Heart right ventricle (tissue), 16 donors: ENCODE results near the gene LDLRAD4. TPM values are rescaled to one million over a fixed set of nuclear protein-coding genes. Genes with fewer than 3 reads are reported as not detected.

Source experiments
- ATAC-seq, 8 donors: fragments of 200-7000 bp; cut with Tn5 transposase; one replicate each; pipeline ENCODE4 v1.9.1; 2020; ENCODE audit warnings: mild to moderate bottlenecking in 8 of 8, moderate library complexity in 8 of 8, moderate number of reproducible peaks in 1 of 8
- DNase-seq, 2 donors: peaks; one replicate each; pipeline ENCODE4 v3.0.0-alpha.2; 2020
- H3K27ac ChIP-seq, 10 donors: fragments of 200-600 bp; sonication (generic) in 2 of 10; one replicate each; pipeline versions ENCODE4 v1.5.0 to v1.8.0; 2020 to 2022; ENCODE audit warnings: mild to moderate bottlenecking in 3 of 10
- H3K27me3 ChIP-seq, 7 donors: fragments of 200-600 bp; one replicate each; pipeline ENCODE4 v1.8.0; 2021 to 2022; ENCODE audit warnings: mild to moderate bottlenecking in 2 of 7
- H3K36me3 ChIP-seq, 9 donors: fragments of 200-600 bp; sonication (generic) in 1 of 9; one replicate each; pipeline versions ENCODE4 v1.5.0 to v1.8.0; 2020 to 2022; ENCODE audit warnings: mild to moderate bottlenecking in 2 of 9
- H3K4me1 ChIP-seq, 9 donors: fragments of 200-600 bp; sonication (generic) in 1 of 9; one replicate each; pipeline versions ENCODE4 v1.5.0 to v1.8.0; 2020 to 2022; ENCODE audit warnings: mild to moderate bottlenecking in 4 of 9
- H3K4me3 ChIP-seq, 10 donors: fragments of 200-600 bp; sonication (generic) in 2 of 10; one replicate each; pipeline versions ENCODE4 v1.5.0 to v1.8.0; 2020 to 2022; ENCODE audit warnings: mild to moderate bottlenecking in 7 of 10, moderate library complexity in 2 of 10
- H3K9me3 ChIP-seq, 11 donors: fragments of 200-600 bp in 10 of 11; sonication (generic) in 2 of 11; one replicate each; pipeline versions ENCODE4 v1.5.0 to v1.8.0; 2013 to 2022; ENCODE audit warnings: mild to moderate bottlenecking in 2 of 11, control low read depth in 1 of 11, moderate library complexity in 1 of 11
- WGBS, 2 donors: extraction: QIAGEN DNeasy Blood & Tissue Kit; methylation state at CpG; one replicate each; pipeline ENCODE4 v1.1.7; 2013; ENCODE audit warnings: inconsistent platforms in 1 of 2; 5-methylcytosine and 5-hydroxymethylcytosine counted together
- intact Hi-C, 10 donors: fragments of 100-400 bp; cut with DNase I; formaldehyde crosslinking; loops; one replicate each; pipeline versions ENCODE4 v1.11.1 to v1.14.2; 2022
- polyA plus RNA-seq, 2 donors: library from polyadenylated mRNA; stranded (reverse); fragments of 200-250 nt; gene quantifications; one replicate each; pipeline ENCODE4 v1.2.3, GENCODE V29; 2013
- total RNA-seq, 10 donors: library from RNA; stranded (reverse); fragmentation: NEBNext Ultra II Directional in 3 of 10; extraction: Animal tissue kit (Norgen Biotek cat#: 25700) in 3 of 10; gene quantifications; one replicate each; pipeline versions ENCODE4 v1.2.1 to v1.2.4, GENCODE V29; 2021 to 2023
- TF ChIP-seq, protein P1 (sequence below), 9 donors: fragments of 200-600 bp; sonication (generic) in 2 of 9; IDR thresholded peaks; one replicate each; pipeline versions ENCODE4 v1.5.0 to v1.8.0; 2021 to 2022; ENCODE audit warnings: antibody characterized with exemption in 9 of 9, mild to moderate bottlenecking in 5 of 9, moderate library complexity in 1 of 9
- donor health status: Arrhythmogenic right ventricular cardiomyopathy.
- donor health status: ischemic (EF 13 %, LVEDD 7.1; RV severe dilation, severe dysfunction).
- donor health status: healthy with polysubstance abuse.
- donor health status: DM: no; HTN: yes; CAD: no.
- donor health status: DM: no; HTN: no; CAD: no.
- donor health status: ischemic (EF 25% LVEDD 6.9; RV normal size, moderate dysfunction).
- donor health status: ischemic (EF 25% LVEDD 5.7; RV mildly dilated, moderate dysfunction).
- donor health status: healthy.
- donor health status: DM: yes; HTN: yes; CAD: no.
- donor health status: Ischemic cardiomyopathy.
- donor health status: ischemic (EF 35%, LVEDD 5.7; RV mildly dilated, moderate dysfunction).
- donor health status: nonischemic (EF 11% LVEDD 7.7; RV severe dilation, severe dysfunction).
- donor health status: DM: yes; HTN: yes; CAD: no.
- donor health status: PGD.
- donor health status: ischemic (EF 29% LVEDD 5.4; RV normal size, mild dysfunction).
- donor health status: nonischemic (EF 23%, LVEDD 6.1; RV moderate dilation, normal function).

The LDLRAD4 gene
- total and polyA plus RNA-seq, 12 donors = 5.4 to 74.6 (median 34.6) TPM

DNA sequence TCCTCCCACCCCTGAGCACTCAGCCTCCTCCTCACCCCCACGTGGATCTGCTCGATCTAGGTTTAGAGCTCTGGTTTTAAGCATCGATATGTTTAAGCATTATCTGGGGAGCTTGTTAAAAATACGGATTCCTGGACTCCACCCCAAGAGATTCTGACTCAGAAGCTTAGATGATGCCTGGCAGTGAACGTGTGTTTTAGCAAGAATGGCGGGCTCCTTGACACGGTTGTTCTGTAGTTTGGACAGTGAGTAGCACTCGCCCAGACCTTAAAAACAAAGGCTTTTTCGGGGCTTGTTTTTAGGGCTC, 47.3 kb downstream of the LDLRAD4 start:
- TF ChIP-seq, protein P1, sequence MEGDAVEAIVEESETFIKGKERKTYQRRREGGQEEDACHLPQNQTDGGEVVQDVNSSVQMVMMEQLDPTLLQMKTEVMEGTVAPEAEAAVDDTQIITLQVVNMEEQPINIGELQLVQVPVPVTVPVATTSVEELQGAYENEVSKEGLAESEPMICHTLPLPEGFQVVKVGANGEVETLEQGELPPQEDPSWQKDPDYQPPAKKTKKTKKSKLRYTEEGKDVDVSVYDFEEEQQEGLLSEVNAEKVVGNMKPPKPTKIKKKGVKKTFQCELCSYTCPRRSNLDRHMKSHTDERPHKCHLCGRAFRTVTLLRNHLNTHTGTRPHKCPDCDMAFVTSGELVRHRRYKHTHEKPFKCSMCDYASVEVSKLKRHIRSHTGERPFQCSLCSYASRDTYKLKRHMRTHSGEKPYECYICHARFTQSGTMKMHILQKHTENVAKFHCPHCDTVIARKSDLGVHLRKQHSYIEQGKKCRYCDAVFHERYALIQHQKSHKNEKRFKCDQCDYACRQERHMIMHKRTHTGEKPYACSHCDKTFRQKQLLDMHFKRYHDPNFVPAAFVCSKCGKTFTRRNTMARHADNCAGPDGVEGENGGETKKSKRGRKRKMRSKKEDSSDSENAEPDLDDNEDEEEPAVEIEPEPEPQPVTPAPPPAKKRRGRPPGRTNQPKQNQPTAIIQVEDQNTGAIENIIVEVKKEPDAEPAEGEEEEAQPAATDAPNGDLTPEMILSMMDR (IDR thresholded peaks at IDR 0.05) = no peak
- 70 to 74% methylated on average over 9 of the region's 9 CpGs for WGBS, 2 donors
- H3K27me3 ChIP-seq = no peaks in the 10 kb centered on the region
- H3K9me3 ChIP-seq = no peaks in the 10 kb centered on the region
- H3K27ac ChIP-seq = peak overlapping the region in 9 of 10 donors; percentile 49 to 81 (median 69)
- H3K4me3 ChIP-seq = no peak overlapping the region
- H3K4me1 ChIP-seq = peaks cover 36 to 88% (median 81%) of the 10 kb centered on the region in 9 donors
- no peak for DNase-seq
- ATAC-seq = no peak
- H3K36me3 ChIP-seq = no peaks in the 10 kb centered on the region
- intact Hi-C loops = loop anchor here in 6 of 10 donors (2.0 to 10.0 kb wide), 7 partner anchors 39 to 256 kb away; no protein-coding TSS in a partner anchor

DNA sequence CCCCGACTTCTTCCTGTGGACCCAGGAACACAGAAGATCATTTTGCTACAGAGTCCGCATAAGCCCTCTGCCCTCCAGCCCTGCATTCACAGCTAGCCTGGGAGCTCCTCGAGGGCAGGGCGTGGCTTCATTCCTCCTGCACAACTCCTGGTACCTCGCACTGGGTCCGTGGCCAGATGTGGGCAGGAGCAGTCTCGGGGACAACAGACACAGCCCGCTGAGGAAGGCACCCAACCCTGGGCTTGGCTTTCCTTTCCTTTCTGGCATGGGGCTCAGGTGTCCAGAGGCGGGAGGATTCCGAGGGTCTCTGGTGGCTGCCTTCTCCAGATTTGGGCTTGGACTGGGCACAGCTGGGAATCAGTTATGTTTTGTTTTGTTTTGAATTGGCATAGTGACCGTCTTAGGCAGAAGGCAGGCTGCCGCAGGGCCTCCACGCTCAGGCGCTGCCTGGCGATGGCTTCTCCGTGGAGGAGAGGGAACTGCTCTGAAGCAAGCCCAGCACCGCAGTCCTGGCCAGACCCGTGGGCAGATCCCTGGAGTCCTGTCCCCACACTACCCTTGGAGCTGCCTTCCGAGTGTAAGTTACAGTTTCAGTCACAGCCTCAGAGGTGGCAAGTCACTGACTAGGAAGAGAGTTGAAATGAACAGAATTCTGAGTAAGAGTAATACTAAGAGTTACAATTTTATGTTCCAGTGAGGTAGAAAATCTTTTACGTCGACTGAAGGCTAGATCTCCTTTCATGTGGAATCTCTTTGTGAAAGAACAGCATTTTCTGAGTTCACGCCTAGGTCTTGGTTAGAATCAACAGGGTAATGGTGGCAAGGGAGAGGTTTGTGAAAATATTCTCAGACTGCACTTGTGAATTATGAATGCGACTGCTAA, 47.9 kb downstream of the LDLRAD4 start:
- Histone ChIP-seq H3K9me3 (no peaks in the 10 kb centered on the region), H3K27me3 (no peaks in the 10 kb centered on the region), H3K4me1 (peaks cover 32 to 88% (median 81%) of the 10 kb centered on the region in 9 donors), H3K27ac (peak overlapping the region in 9 of 10 donors; percentile 49 to 81 (median 69)), H3K4me3 (peak overlapping the region in 5 of 10 donors; percentile 7 to 18 (median 11)), H3K36me3 (no peaks in the 10 kb centered on the region)
- DNase-seq (peak; percentile 52 to 67), ATAC-seq (peak; percentile 48 to 73 (median 60))
- TF ChIP-seq, protein P1 (IDR thresholded peaks at IDR 0.05) = no peak
- 33 to 37% methylated on average over 23 of the region's 23 CpGs for WGBS, 2 donors
- intact Hi-C loops = loop anchor here in 6 of 10 donors (2.0 to 10.0 kb wide), 7 partner anchors 39 to 256 kb away; no protein-coding TSS in a partner anchor

DNA sequence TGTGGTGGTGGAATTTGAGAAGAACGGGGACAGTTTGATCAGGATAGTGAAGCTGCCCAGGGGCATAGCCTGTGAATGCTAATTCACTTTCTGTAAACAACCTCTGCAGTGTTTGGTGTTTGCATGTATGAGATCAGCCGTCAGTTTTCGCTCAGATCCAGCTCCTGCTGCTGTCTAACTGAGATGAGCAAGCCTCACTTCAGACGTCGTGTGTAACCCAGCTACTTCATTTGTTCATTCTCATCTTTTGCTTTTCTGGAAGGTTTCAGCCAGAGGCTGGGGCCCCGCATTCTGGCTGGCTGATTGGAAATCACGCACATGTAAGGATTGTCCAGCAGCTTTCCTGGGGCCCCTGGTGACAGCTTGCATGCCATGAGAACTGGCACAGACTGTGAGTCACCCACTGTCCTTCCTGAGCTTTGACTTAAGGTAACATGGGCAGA, 48.9 kb downstream of the LDLRAD4 start:
- 53 to 67% methylated on average over 7 of the region's 7 CpGs for WGBS, 2 donors
- Histone ChIP-seq H3K4me3 (no peak overlapping the region), H3K27ac (peak overlapping the region in 9 of 10 donors; percentile 21 to 81 (median 71)), H3K36me3 (no peaks in the 10 kb centered on the region), H3K9me3 (no peaks in the 10 kb centered on the region), H3K27me3 (no peaks in the 10 kb centered on the region), H3K4me1 (peaks cover 32 to 95% (median 90%) of the 10 kb centered on the region in 9 donors)
- intact Hi-C loops = loop anchor here in 6 of 10 donors (2.0 to 10.0 kb wide), 7 partner anchors 40 to 255 kb away; no protein-coding TSS in a partner anchor
- DNase-seq = no peak
- ATAC-seq = no peak
- TF ChIP-seq, protein P1 (IDR thresholded peaks at IDR 0.05) = no peak

DNA sequence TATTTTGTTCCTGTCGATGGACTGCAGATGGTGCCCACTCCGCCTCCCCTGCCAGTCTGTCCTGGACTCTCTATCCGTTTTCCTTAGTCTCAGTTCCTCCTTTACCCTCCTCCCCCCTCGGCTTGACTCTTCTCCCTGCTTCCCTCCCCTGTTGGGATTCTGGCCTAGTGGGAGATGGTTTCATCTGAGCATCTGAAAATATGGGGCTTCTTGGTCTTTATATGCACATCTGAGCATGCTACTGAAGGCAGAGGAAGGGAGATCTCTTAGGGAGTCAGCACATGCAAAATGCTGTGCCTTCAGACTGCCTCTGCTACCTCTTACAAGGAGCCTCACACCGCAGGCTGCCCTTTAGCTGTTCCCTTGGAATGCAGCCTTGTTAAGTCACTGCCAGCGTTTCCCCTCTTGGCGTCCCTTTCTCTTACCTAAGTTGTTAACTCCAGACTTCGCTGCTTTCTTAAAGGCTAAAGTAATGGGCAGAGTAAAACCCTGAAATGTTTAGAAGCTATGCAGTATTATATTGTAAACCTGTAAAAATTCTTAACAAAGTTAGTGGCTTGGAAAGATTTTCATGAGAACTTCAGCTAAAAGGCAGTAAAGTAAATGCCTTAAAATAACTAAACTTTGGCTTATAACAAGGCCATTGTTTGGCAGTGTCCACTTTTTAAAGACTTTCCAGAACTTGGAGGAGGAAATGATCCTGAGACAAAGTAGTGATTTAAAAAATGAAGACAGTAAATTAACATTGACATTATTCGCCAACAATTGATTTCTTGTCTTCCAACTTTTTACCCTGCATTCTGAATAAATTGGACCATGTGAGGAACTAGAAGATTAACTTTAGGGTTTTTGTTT, 49.8 kb downstream of the LDLRAD4 start:
- TF ChIP-seq, protein P1 (IDR thresholded peaks at IDR 0.05) = no peak
- Histone ChIP-seq H3K4me3 (no peak overlapping the region), H3K27ac (peak overlapping the region; percentile 10 to 81 (median 66)), H3K27me3 (no peaks in the 10 kb centered on the region), H3K4me1 (peaks cover 35 to 100% (median 93%) of the 10 kb centered on the region in 9 donors), H3K36me3 (no peaks in the 10 kb centered on the region), H3K9me3 (no peaks in the 10 kb centered on the region)
- ATAC-seq = peak in 1 of 8 donors; percentile 7
- 33 to 39% methylated on average over 9 of the region's 9 CpGs for WGBS, 2 donors
- intact Hi-C loops = loop anchor here in 6 of 10 donors (2.0 to 10.0 kb wide), 7 partner anchors 41 to 254 kb away; no protein-coding TSS in a partner anchor
- DNase-seq = no peak
